HK-2 (cell line): ENCODE data around the gene LACRT.
"Not testable (repeated sequence)": the region's sequence is repeated elsewhere in the genome, so short reads cannot be mapped to it uniquely, and the experiment has no call there.

Experiments used
- DNase-seq: peaks from one replicate; pipeline ENCODE4 v3.0.0-alpha.2; 2018; ENCODE audit not compliant: unreplicated experiment

The LACRT gene

GRCh38 chr12:54639112-54639511 lies 4.4 kb upstream of the LACRT start:
- DNase-seq: not testable (repeated sequence)

- no peak for DNase-seq
These were observed 2.5 kb downstream of the LACRT start for GRCh38 chr12:54631988-54632728.

- DNase-seq: no peak
These were observed 3.1 kb downstream of the LACRT start for GRCh38 chr12:54631551-54631950.

GRCh38 chr12:54629925-54630324 lies 4.8 kb downstream of the LACRT start:
- no peak for DNase-seq

DNA sequence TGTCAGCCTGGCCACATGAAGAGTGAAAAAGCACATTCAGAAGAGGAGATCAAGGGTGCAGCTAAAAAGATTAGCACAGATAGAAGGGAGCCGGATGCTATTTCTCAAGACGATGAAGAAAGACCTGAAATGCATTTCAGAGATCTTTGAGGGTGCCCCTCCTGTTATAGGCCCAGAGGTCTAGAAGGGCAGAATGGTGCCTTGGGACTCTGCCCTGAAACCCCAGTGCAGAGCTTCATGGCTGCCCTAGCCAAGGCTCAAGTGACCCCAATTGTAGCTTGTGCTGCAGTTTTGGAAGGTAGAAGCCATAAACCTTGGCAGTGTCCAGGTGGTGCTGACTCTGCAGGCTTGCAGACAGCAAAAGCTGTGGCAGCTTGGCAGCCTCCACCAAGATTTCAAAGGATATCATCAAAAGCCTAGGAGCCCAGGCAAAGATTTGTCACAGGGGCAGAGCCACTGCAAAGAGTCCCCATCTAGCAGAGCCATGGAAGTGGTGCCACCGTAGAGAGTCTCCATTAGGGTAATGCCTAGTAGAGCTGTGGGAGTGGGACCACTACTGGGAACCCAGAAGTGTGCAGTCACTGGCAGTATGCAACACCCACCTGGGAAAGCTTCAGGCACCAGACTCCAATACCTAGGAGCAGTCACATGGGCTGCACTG lies 6.4 kb downstream of the LACRT start:
- DNase-seq: no peak

- no peak for DNase-seq
These were observed 7.4 kb downstream of the LACRT start for GRCh38 chr12:54627304-54627703.

- no peak for DNase-seq
These were observed 9.1 kb downstream of the LACRT start for GRCh38 chr12:54625598-54625997.

GRCh38 chr12:54624315-54625279 lies 10.1 kb downstream of the LACRT start:
- DNase-seq: no peak

DNA sequence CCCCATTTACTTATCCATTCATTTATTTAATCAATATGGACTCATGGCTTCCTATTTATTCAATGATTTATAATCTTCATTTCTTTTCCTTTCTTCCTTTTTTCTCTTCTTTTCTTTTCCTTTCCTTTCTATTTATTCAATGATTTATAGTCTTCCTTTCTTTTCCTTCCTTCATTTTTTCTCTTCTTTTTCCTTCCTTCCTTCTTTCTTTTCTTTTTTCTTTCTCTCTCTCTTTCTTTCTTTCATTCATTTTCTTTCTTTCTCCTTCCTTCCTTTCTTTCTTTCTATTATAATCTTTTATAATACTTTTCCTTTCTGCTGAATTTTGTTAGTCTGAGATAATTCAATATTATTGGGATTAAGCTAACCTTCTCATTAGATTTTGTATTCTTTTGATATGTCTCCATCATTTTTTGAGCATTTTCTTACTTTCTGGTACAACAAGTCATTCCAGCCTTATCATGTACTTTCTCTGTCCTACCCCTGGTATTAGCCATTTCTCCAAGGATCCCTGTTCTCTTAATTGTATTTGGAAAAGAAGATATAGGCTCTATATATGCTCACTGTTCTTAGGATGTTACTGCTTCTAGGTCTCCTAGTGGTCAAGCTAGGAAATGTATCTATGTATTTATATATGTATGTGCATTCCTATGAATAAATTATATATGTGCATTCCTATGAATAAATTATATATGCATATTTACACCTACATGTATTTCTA lies 12.1 kb downstream of the LACRT start:
- no peak for DNase-seq

DNA sequence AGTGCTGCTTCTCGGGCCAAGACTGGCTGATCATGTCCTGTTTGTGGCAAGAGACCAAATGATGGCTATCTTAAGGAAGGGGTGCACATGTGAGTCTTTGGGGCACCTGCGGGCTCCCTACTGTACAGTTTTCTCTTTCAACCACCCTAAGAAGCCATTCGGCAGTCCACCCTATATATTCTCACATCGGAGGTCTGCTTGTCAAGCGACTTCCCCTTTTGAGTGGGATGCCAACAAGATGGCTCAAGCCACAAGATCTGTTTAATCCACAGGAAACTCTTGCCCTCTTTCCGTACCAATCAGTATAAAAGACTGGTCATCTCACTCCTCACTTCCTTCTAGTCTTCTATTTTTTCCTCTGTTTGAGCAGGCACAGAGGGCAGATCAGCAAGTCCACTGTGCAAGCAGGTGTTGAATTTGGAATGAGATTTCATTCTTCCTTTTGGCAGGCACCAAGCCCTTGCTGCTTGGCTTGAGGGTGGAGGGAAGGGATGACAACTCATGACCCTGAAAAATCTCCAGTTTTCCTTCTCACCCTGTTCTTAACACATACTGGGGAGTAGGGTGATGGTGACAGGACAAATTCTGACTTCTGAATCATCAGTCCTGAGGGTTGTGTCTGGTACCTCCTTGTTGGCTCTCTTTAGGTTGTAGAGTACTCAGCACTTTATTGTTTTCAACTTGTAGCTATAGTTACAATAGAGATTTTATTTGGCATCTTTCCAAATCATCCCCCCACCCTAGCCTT lies 17.6 kb downstream of the LACRT start:
- DNase-seq: no peak

GRCh38 chr12:54612225-54612750 lies 22.4 kb downstream of the LACRT start:
- DNase-seq: no peak

DNA sequence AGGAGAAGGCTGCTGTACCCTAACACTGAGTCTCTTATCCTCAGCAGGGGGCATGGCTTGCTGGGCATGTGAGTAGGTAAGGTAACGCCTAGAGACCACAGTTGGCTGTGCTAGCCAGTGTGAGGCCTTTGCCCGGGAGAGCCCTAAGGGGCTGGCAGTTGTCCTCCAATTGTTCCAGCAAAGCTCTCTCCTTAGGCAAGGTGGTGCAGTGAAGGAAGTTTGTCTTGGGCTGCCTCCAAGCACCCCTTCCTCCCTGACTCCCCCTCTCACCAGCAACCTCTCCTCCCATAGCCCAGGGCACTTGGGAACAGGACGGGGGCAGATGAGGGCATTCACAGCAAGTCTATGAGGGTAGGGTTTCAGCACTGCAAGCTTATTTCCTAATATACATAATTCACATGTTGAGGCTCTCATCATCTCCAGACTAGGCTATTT lies 23.0 kb downstream of the LACRT start:
- no peak for DNase-seq

GRCh38 chr12:54608769-54609168 lies 25.9 kb downstream of the LACRT start:
- no peak for DNase-seq

DNA sequence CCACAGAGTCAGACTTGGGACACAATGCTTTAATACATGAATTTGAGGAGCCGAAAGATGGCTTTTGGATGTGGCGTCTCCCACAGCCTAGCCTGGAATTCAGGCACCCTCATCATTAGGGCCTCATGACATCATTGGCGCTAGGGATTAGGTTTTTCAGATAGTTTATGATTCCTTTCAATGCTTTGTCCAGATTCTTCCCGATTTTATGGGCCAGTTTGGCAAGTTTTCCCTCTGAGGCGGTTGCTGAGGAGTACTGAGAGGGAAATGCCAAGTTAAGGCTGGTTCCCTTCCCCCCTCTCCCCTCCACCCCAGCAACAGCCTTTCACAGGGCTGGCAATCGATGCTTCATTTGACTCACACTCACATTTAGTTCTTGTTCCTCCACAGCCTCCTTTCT lies 26.5 kb downstream of the LACRT start:
- DNase-seq: no peak

DNA sequence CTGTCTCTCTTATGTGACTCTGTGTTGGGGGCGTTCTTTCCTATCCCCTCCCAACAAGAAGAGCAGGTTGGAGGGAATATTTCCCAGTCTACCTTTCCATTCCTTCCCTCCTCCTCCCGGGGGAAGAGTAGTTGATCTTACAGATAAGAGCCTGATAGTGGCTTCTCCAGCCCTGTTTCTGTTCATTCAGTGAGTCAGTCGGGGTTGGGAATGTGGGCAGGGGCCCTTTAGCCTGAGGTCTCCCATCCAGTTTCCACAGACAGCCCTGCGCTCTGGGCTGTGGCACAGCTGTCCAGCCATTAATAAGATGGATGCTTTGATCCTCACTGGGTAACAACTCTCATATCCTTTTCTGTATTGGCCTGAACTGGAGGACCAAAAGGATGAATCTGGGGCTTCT lies 28.1 kb downstream of the LACRT start:
- DNase-seq: no peak

- DNase-seq: no peak
These were observed 29.3 kb downstream of the LACRT start for GRCh38 chr12:54605138-54605970.

GRCh38 chr12:54604436-54604835 lies 30.3 kb downstream of the LACRT start:
- no peak for DNase-seq

DNA sequence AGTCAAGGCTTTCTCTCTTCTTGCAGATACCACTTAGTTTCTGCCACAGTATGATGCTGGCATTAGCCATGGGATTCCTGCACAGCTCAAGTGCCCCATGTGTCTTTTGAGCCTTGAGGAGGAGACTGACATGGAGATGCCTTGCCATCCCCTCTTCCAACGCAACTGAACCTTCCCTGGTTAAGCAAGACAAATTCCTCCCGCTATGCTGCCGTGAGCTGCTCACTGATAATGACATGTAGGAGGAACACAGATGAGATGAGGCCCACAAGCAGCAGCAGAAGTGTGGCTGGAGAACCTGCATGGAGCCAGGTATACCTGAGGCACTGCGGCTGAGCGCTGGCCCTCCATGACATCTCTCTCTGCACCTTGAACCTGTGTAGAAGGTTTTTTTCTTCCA lies 30.8 kb downstream of the LACRT start:
- no peak for DNase-seq

DNA sequence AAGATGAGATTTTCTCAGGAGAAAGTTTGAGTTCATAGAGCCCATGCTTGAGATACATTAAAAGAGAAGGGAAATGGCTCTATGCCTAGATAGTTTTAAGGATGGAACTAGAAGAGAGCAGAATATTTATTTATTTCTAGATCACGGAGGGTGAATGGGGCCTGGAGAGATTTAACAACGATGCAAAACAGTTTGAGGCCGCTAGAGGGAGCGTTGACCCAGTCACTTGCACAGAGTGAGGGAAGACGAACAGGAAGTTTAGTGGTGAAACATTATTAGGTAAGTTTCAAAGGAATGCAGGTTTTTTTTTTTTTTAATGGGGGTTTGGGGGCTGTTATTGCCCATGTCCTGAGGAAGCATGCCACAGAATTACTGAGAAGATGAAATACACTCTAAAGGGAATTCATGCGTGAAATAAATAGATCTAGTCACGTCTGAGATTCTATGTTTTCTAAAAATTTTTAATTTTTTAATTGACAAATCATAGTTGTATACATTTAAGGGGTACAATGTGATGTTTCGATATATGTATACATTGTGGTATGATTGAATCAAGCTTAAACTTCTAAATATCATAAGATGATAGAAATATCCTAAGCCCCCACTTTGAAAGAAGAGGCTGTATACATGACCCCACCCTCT lies 31.4 kb downstream of the LACRT start:
- DNase-seq: peak; percentile 63
